CD4-positive, alpha-beta T cell (primary cell): ENCODE measurements around the gene TNRC18. TPM values are rescaled to one million over a fixed set of nuclear protein-coding genes. Genes with fewer than 3 reads are reported as not detected.

ENCODE experiments used
- ATAC-seq: fragments of 200-7000 bp; cut with Tn5 transposase; one replicate; pipeline ENCODE4 v1.10.0; 2022; ENCODE audit warnings: mild to moderate bottlenecking; ENCODE audit not compliant: poor library complexity
- CTCF ChIA-PET: fragments of 350-600 bp; sonication (Branson Sonifier 250); formaldehyde crosslinking; loops from one replicate; lab custom pipeline; 2021; ENCODE audit warnings: antibody characterized with exemption, inconsistent platforms; lab: Charles Lee
- POLR2A ChIA-PET: fragments of 350-600 bp; sonication (Branson Sonifier 250); formaldehyde crosslinking; loops from one replicate; lab custom pipeline; 2021; ENCODE audit warnings: antibody characterized with exemption, inconsistent platforms; lab: Charles Lee
- DNase-seq, 14 experiments: peaks; one replicate each; pipeline ENCODE4 v3.0.0-alpha.2; 2013 to 2020; ENCODE audit warnings: mixed read lengths in 2 of 14
- H3K27ac ChIP-seq, 2 donors: one replicate each; pipeline versions ENCODE4 v1.5.1 to v1.7.0; 2013; ENCODE audit warnings: low read length in 2 of 2, low read depth in 1 of 2, mild to moderate bottlenecking in 1 of 2
- H3K27me3 ChIP-seq, 2 experiments: 1 replicate in 1 of 2; 2 replicates in 1 of 2; pipeline versions ENCODE4 v1.6.1 to v1.7.0; 2013; ENCODE audit warnings: low read length in 2 of 2, control low read depth in 1 of 2, mild to moderate bottlenecking in 1 of 2, moderate library complexity in 1 of 2; ENCODE audit not compliant: insufficient read depth in 2 of 2, control insufficient read depth in 1 of 2
- H3K36me3 ChIP-seq: one replicate; pipeline ENCODE4 v1.6.1; 2013; ENCODE audit warnings: low read length, control low read depth; ENCODE audit not compliant: insufficient read depth
- H3K4me1 ChIP-seq: one replicate; pipeline ENCODE4 v1.6.1; 2013; ENCODE audit warnings: low read length, control low read depth; ENCODE audit not compliant: insufficient read depth
- H3K4me3 ChIP-seq: one replicate; pipeline ENCODE4 v1.5.1; 2013; ENCODE audit warnings: mild to moderate bottlenecking, low read length, moderate library complexity
- H3K9me3 ChIP-seq, 2 experiments: 1 replicate in 1 of 2; 2 replicates in 1 of 2; pipeline versions ENCODE4 v1.6.1 to v1.7.0; 2013; ENCODE audit warnings: low read length in 2 of 2, mild to moderate bottlenecking in 2 of 2, control low read depth in 1 of 2, moderate library complexity in 1 of 2; ENCODE audit not compliant: control insufficient read depth in 1 of 2, insufficient read depth in 1 of 2
- H3K27ac Mint-ChIP-seq: one replicate; pipeline ENCODE4 v1.8.0; 2020; ENCODE audit warnings: mixed read lengths
- H3K27me3 Mint-ChIP-seq: one replicate; pipeline ENCODE4 v1.8.0; 2021; ENCODE audit warnings: mixed read lengths
- H3K36me3 Mint-ChIP-seq: one replicate; pipeline ENCODE4 v1.8.0; 2021; ENCODE audit warnings: low read depth, mixed read lengths
- H3K4me1 Mint-ChIP-seq: one replicate; pipeline ENCODE4 v1.8.0; 2021; ENCODE audit warnings: low read depth, mixed read lengths
- H3K4me3 Mint-ChIP-seq: one replicate; pipeline ENCODE4 v1.8.0; 2020; ENCODE audit warnings: mild to moderate bottlenecking, mixed read lengths
- H3K9me3 Mint-ChIP-seq: one replicate; pipeline ENCODE4 v1.8.0; 2020; ENCODE audit warnings: mixed read lengths
- intact Hi-C, 2 experiments: fragments of 100-400 bp; cut with DNase I in 1 of 2; cut with micrococcal nuclease in 1 of 2; formaldehyde crosslinking; loops; one replicate each; pipeline versions ENCODE4 v1.15.1 to v1.9.0; 2023 to 2025; cut with DNase I, micrococcal nuclease
- total RNA-seq, 174 experiments: library from RNA in 2 of 174; stranded (reverse) in 2 of 174; gene quantifications; one replicate each; pipeline ENCODE4 v1.2.3 and lab custom pipeline; 2021 to 2026
- TF ChIP-seq, protein P1 (sequence below): fragments of 200-600 bp; IDR thresholded peaks from one replicate; pipeline ENCODE4 v1.8.0; 2022; ENCODE audit warnings: antibody characterized with exemption, mild to moderate bottlenecking

TNRC18 gene
- total RNA-seq, 2 experiments from 2014 or later = 69.9 TPM

GRCh38 chr7:5337047-5337446 is 86.6 kb downstream of the TNRC18 start:
- H3K4me3 Mint-ChIP-seq = no peak overlapping the region
- CTCF ChIA-PET = no interaction called here
- peaks cover 38% of the 10 kb centered on the region for H3K36me3 ChIP-seq

DNA sequence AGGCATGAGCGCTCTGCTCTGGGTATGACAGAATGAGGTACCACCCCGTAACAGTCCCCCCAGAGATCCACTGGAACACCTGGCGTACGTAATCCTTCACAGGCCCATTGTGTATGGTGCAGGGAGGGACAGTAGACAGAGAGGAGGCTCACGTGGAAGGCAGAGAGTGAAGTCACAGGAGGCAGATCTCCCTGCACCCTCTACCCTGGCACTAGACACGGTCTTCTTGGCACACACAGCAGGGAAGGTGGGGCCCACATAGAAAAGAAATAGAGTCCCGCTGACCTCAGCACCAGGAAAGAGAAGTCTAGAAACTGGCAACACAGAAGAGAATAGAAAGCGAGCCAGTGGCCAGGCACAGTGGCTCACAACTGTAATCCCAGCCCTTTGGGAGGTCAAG is 89.0 kb downstream of the TNRC18 start:
- TF ChIP-seq, protein P1, sequence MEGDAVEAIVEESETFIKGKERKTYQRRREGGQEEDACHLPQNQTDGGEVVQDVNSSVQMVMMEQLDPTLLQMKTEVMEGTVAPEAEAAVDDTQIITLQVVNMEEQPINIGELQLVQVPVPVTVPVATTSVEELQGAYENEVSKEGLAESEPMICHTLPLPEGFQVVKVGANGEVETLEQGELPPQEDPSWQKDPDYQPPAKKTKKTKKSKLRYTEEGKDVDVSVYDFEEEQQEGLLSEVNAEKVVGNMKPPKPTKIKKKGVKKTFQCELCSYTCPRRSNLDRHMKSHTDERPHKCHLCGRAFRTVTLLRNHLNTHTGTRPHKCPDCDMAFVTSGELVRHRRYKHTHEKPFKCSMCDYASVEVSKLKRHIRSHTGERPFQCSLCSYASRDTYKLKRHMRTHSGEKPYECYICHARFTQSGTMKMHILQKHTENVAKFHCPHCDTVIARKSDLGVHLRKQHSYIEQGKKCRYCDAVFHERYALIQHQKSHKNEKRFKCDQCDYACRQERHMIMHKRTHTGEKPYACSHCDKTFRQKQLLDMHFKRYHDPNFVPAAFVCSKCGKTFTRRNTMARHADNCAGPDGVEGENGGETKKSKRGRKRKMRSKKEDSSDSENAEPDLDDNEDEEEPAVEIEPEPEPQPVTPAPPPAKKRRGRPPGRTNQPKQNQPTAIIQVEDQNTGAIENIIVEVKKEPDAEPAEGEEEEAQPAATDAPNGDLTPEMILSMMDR = no peak
- ATAC-seq (no peak), DNase-seq (no peak)
- Mint-ChIP-seq H3K27me3 (no peaks in the 10 kb centered on the region), H3K4me3 (no peak overlapping the region), H3K4me1 (peaks cover 21% of the 10 kb centered on the region), H3K36me3 (peaks cover 74% of the 10 kb centered on the region), H3K27ac (no peak overlapping the region), H3K9me3 (peaks cover 6% of the 10 kb centered on the region)
- H3K4me3 ChIP-seq = no peak overlapping the region
- H3K4me1 ChIP-seq = peaks cover 30% of the 10 kb centered on the region
- CTCF ChIA-PET = no interaction called here
- H3K9me3 ChIP-seq = peaks cover 19 to 28% of the 10 kb centered on the region in 2 experiments
- intact Hi-C loops = no loop called here
- no peak overlapping the region for H3K27ac ChIP-seq
- POLR2A ChIA-PET = no interaction called here
- H3K36me3 ChIP-seq = peaks cover 35% of the 10 kb centered on the region
- H3K27me3 ChIP-seq = no peaks in the 10 kb centered on the region

More at GRCh38 chr7:5337047-5337446, 86.6 kb downstream of the TNRC18 start:
- Histone ChIP-seq H3K9me3 (peaks cover 19 to 31% of the 10 kb centered on the region in 2 experiments), H3K27me3 (no peaks in the 10 kb centered on the region), H3K27ac (no peak overlapping the region), H3K4me1 (peaks cover 11% of the 10 kb centered on the region), H3K4me3 (no peak overlapping the region)
- POLR2A ChIA-PET = no interaction called here
- DNase-seq (no peak), ATAC-seq (no peak)
- TF ChIP-seq, protein P1 = no peak
- H3K27me3 Mint-ChIP-seq = no peaks in the 10 kb centered on the region
- intact Hi-C loops = no loop called here
- H3K9me3 Mint-ChIP-seq = peaks cover 6% of the 10 kb centered on the region
- peaks cover 8% of the 10 kb centered on the region for H3K4me1 Mint-ChIP-seq
- peaks cover 80% of the 10 kb centered on the region for H3K36me3 Mint-ChIP-seq
- H3K27ac Mint-ChIP-seq = no peak overlapping the region

GRCh38 chr7:5333121-5334045 is 90.3 kb downstream of the TNRC18 start:
- Histone ChIP-seq H3K4me3 (no peak overlapping the region), H3K4me1 (peaks cover 30% of the 10 kb centered on the region), H3K27ac (no peak overlapping the region), H3K36me3 (peaks cover 37% of the 10 kb centered on the region), H3K27me3 (no peaks in the 10 kb centered on the region), H3K9me3 (peaks cover 19 to 23% of the 10 kb centered on the region in 2 experiments)
- H3K27me3 Mint-ChIP-seq = no peaks in the 10 kb centered on the region
- H3K4me3 Mint-ChIP-seq = no peak overlapping the region
- POLR2A ChIA-PET = no interaction called here
- ATAC-seq (no peak), DNase-seq (no peak)
- CTCF ChIA-PET = no interaction called here
- H3K36me3 Mint-ChIP-seq = peaks cover 66% of the 10 kb centered on the region
- TF ChIP-seq, protein P1 = no peak
- peaks cover 6% of the 10 kb centered on the region for H3K9me3 Mint-ChIP-seq
- intact Hi-C loops = no loop called here
- H3K4me1 Mint-ChIP-seq = peaks cover 21% of the 10 kb centered on the region
- H3K27ac Mint-ChIP-seq = no peak overlapping the region
